Panc1 (cell line): ENCODE data around the gene CYRIA.

Experiments used
- CTCF ChIP-seq: fragments of 450-650 bp; IDR thresholded peaks from 2 replicates; pipeline ENCODE4 v1.5.1; 2017; ENCODE audit warnings: mild to moderate bottlenecking
- POLR2AphosphoS5 ChIP-seq: IDR thresholded peaks from 2 replicates; pipeline ENCODE4 v1.6.1; 2012; ENCODE audit warnings: mild to moderate bottlenecking, low read depth, low read length, moderate library complexity
- REST ChIP-seq, 2 experiments: IDR thresholded peaks; 2 replicates each; pipeline ENCODE4 v1.6.1; 2011 to 2012; ENCODE audit warnings: low read depth in 2 of 2, control low read depth in 1 of 2, low read length in 1 of 2, mild to moderate bottlenecking in 1 of 2, moderate library complexity in 1 of 2; ENCODE audit not compliant: insufficient read depth in 1 of 2
- SIN3A ChIP-seq: IDR thresholded peaks from 2 replicates; pipeline ENCODE4 v1.6.1; 2012; ENCODE audit warnings: low read depth, mild to moderate bottlenecking, low read length, moderate library complexity, borderline replicate concordance; ENCODE audit not compliant: insufficient read depth

- TF ChIP-seq REST (IDR thresholded peaks at IDR 0.05; ENCODE audit: insufficient read depth in 1 of 2, low read depth in 2 of 2, low read length in 1 of 2) = no peak
- no peak for TF ChIP-seq CTCF
- no peak for TF ChIP-seq SIN3A
- no peak for TF ChIP-seq POLR2AphosphoS5
These were observed 35.9 kb downstream of the CYRIA start for GRCh38 chr2:16629770-16630169.
